ENCODE results near the gene ACSS2. TPM values are rescaled to one million over a fixed set of nuclear protein-coding genes. Genes with fewer than 3 reads are reported as not detected.

ACSS2 gene
- total RNA-seq, 1 donor = 101 TPM

DNA sequence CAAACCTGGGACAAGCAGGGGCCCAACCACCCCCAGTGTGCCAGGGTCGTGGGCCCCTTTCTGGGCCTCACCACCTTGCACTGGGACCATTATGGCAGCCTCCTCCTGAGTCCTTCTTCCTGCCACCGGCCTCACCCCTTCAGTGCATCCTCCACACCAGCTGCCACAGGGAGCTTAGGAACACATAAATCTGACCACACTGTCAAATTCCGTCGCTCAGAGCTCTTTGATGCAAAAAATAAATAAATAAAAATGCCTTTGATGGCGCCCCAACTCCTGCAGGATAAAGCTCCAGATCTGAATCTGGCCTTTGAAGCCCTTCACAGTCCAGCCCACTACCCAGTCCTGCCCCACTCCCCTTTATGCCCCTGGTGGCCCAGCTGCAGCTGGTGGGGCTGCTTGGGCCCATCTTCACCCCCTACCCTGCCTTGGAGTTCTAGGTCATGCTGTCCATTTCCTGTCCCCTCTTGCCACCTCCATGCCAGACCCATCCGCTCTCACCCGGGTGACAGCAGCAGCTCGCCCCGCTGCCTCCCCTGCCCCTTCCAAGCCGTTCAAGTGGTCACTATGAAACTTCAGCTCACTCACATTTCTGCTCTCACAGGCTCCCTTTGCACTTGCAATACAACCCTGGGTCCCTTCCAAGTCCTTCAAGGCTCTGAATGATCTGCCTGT is 95.3 kb downstream of the ACSS2 start:
- no peak for DNase-seq (ENCODE audit: low read depth)
- H3K4me3 ChIP-seq (ENCODE audit: low read depth, low read length) = no peak overlapping the region
- TF ChIP-seq, protein P1, sequence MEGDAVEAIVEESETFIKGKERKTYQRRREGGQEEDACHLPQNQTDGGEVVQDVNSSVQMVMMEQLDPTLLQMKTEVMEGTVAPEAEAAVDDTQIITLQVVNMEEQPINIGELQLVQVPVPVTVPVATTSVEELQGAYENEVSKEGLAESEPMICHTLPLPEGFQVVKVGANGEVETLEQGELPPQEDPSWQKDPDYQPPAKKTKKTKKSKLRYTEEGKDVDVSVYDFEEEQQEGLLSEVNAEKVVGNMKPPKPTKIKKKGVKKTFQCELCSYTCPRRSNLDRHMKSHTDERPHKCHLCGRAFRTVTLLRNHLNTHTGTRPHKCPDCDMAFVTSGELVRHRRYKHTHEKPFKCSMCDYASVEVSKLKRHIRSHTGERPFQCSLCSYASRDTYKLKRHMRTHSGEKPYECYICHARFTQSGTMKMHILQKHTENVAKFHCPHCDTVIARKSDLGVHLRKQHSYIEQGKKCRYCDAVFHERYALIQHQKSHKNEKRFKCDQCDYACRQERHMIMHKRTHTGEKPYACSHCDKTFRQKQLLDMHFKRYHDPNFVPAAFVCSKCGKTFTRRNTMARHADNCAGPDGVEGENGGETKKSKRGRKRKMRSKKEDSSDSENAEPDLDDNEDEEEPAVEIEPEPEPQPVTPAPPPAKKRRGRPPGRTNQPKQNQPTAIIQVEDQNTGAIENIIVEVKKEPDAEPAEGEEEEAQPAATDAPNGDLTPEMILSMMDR (IDR thresholded peaks at IDR 0.05; ENCODE audit: insufficient read depth, low read depth, low read length) = no peak

DNA sequence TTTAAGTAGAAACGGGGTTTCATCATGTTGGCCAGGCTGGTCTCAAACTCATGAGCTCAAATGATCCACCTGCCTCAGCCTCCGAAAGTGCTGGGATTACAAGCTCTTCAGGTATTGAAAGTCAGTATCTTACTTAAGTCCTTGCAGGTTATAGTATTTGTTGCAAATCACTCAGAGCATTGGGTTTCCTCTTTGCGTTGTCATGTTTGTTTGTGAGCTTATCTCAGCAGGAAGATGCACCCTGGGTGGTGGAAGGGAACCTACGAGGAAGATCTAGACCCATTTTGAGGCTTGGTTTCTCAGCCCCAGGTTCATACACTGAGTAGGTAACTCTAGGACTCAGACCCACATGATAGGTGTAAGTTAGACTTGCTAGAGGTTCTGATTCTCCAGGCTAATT is 97.8 kb downstream of the ACSS2 start:
- DNase-seq (ENCODE audit: low read depth) = no peak
- TF ChIP-seq, protein P1 (IDR thresholded peaks at IDR 0.05; ENCODE audit: insufficient read depth, low read depth, low read length) = no peak
- no peak overlapping the region for H3K4me3 ChIP-seq (ENCODE audit: low read depth, low read length)

DNA sequence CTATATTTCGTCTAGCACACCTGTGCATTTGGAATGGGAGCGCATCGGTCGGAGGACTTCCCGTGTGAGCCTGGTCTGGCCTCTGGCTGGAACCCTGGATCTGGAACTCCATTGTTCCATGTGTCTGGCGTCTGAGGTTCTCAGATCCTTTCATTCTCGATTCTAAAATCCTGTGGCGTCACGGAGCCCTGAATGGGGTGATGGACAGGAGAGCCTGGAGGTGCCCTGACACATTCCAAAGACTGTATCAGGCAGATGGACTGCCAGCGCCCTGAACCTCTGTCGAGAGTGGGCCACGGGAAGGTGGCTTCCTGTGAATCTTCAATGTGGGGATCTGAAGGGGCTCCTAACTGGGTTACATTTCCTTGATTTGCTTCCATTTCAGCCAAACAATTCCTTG is 99.9 kb downstream of the ACSS2 start:
- DNase-seq (ENCODE audit: low read depth) = no peak
- no peak overlapping the region for H3K4me3 ChIP-seq (ENCODE audit: low read depth, low read length)
- TF ChIP-seq, protein P1 (IDR thresholded peaks at IDR 0.05; ENCODE audit: insufficient read depth, low read depth, low read length) = no peak

Other genes starting within 250 kb of the ACSS2 start
- 10.0 and 13.0 TPM in 2 replicates for gene PIGU, start 199.5 kb upstream of the ACSS2 start, total RNA-seq
- gene TP53INP2, start 172.3 kb upstream of the ACSS2 start, total RNA-seq = 4.2 and 4.3 TPM in 2 replicates
- gene NCOA6, start 51.0 kb upstream of the ACSS2 start, total RNA-seq = 6.4 and 8.6 TPM in 2 replicates
- gene GGT7, start 3.8 kb upstream of the ACSS2 start, total RNA-seq = 9.3 and 9.5 TPM in 2 replicates
- gene GSS, start 79.2 kb downstream of the ACSS2 start, total RNA-seq = 71.2 and 74.1 TPM in 2 replicates
- under 0.01 TPM in 1 of 2 replicates, not detected in the other for gene MYH7B, start 79.3 kb downstream of the ACSS2 start, total RNA-seq
- 86.7 and 96.7 TPM in 2 replicates for gene TRPC4AP, start 216.2 kb downstream of the ACSS2 start, total RNA-seq

All from fibroblast of villous mesenchyme (primary cell).